NT2/D1 (cell line): Measurements from ENCODE around the gene GABRQ.

ENCODE experiments used
- SUZ12 ChIP-seq: IDR thresholded peaks from 2 replicates; pipeline ENCODE4 v1.6.1; 2011; ENCODE audit not compliant: insufficient read length, insufficient read depth; ENCODE audit errors: extremely low read depth
- YY1 ChIP-seq: IDR thresholded peaks from 2 replicates; pipeline ENCODE4 v1.6.1; 2011; ENCODE audit not compliant: insufficient read length, insufficient read depth
- ZNF274 ChIP-seq: IDR thresholded peaks from 2 replicates; pipeline ENCODE4 v1.6.1; 2011; ENCODE audit warnings: mild to moderate bottlenecking, low read depth, low read length

DNA sequence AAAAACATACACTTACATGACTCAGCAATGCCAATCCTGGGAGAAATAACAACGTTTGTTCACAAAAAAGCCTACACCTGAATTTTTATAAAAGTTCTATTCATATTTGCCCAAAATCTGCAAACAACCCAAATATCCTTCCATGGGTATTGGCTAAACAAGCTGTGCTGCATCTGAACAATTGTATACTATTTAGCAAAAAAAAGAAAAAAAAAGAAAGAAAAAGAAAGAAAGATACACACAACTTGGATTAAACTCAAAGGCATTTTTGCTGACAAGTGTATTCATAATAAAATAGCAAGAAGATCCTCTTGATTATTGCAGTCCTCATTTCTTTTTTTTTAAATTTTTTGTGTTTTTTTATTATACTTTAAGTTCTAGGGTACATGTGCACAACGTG lies 36.4 kb downstream of the GABRQ start:
- TF ChIP-seq YY1 (no peak), SUZ12 (no peak), ZNF274 (no peak)
